ENCODE measurements around the gene PYGO2. TPM values are rescaled to one million over a fixed set of nuclear protein-coding genes. Genes with fewer than 3 reads are reported as not detected.

PYGO2 gene
- total RNA-seq, 1 experiment from 2014 or later: 33.2 TPM

DNA sequence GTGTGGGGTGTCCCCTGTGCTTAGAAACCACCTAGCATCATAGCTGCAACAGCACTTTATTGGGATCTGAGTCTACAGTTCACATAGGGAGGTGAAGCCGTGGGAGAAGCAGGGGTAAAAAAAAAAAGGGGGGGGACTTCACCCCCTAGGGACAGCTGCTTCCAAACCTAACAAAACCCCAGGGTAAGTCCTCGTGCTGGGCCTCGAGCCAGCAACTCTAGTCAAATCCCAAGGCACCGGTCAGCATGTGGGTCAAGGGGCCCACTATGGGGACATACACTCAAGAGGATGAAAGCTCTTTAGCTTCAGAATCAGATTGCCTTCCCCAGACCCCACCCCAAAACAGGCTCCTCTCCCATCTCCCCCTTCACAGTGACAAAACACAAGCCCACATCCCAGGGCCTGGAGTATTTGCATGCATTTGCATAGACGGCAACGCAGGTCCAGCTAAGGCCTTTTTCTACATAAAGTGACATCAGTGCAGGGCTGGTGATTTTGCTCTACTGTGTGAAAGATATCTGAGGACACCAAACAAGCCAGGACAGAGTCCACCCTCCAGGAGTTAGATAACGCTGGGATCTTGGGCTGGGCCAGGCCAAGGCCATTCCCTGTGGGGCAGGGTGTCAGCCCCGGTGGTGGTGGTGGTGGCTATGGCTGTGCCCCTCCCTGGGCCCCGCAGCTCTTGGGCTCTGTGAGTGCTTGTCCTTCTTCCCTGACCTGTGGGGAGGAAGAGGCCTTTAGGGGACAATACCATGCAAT lies 17.0 kb downstream of the PYGO2 start:
- CTCF ChIA-PET: interaction anchor here (0.6 to 1.5 kb wide), 6 partner anchors 10 to 275 kb away, joined by 3 to 10 read pairs (median 3); no protein-coding TSS in a partner anchor
- DNase-seq: no peak
- Histone ChIP-seq H4K20me1 (ENCODE audit: insufficient read depth) (no peaks in the 10 kb centered on the region), H3K4me3 (no peak overlapping the region), H3K9me3 (ENCODE audit: insufficient read depth, low read depth) (no peaks in the 10 kb centered on the region), H3K79me2 (ENCODE audit: low read depth) (no peaks in the 10 kb centered on the region), H3K36me3 (ENCODE audit: low read depth) (no peaks in the 10 kb centered on the region), H3K4me2 (no peak overlapping the region), H2AFZ (no peak overlapping the region), H3K4me1 (replicated peaks; ENCODE audit: insufficient read depth) (peaks cover 19% of the 10 kb centered on the region), H3K27me3 (ENCODE audit: insufficient read depth, low read depth) (no peaks in the 10 kb centered on the region), H3K27ac (no peak overlapping the region), H3K9me2 (ENCODE audit: insufficient read depth) (no peaks in the 10 kb centered on the region), H3F3A (ENCODE audit: insufficient read depth, low read depth) (no peaks in the 10 kb centered on the region)
- POLR2A ChIA-PET (ENCODE audit: unreplicated experiment): no interaction called here
- TF ChIP-seq, protein P1, sequence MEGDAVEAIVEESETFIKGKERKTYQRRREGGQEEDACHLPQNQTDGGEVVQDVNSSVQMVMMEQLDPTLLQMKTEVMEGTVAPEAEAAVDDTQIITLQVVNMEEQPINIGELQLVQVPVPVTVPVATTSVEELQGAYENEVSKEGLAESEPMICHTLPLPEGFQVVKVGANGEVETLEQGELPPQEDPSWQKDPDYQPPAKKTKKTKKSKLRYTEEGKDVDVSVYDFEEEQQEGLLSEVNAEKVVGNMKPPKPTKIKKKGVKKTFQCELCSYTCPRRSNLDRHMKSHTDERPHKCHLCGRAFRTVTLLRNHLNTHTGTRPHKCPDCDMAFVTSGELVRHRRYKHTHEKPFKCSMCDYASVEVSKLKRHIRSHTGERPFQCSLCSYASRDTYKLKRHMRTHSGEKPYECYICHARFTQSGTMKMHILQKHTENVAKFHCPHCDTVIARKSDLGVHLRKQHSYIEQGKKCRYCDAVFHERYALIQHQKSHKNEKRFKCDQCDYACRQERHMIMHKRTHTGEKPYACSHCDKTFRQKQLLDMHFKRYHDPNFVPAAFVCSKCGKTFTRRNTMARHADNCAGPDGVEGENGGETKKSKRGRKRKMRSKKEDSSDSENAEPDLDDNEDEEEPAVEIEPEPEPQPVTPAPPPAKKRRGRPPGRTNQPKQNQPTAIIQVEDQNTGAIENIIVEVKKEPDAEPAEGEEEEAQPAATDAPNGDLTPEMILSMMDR (conservative IDR thresholded peaks at IDR 0.05): no peak
- no peak for TF ChIP-seq EZH2 (IDR thresholded peaks at IDR 0.05; ENCODE audit: low read depth)
- TSS peak; percentile 17 for BruUV-seq (replicated peaks)
- intact Hi-C loops (cut with micrococcal nuclease; ENCODE audit: unreplicated experiment): no loop called here

DNA sequence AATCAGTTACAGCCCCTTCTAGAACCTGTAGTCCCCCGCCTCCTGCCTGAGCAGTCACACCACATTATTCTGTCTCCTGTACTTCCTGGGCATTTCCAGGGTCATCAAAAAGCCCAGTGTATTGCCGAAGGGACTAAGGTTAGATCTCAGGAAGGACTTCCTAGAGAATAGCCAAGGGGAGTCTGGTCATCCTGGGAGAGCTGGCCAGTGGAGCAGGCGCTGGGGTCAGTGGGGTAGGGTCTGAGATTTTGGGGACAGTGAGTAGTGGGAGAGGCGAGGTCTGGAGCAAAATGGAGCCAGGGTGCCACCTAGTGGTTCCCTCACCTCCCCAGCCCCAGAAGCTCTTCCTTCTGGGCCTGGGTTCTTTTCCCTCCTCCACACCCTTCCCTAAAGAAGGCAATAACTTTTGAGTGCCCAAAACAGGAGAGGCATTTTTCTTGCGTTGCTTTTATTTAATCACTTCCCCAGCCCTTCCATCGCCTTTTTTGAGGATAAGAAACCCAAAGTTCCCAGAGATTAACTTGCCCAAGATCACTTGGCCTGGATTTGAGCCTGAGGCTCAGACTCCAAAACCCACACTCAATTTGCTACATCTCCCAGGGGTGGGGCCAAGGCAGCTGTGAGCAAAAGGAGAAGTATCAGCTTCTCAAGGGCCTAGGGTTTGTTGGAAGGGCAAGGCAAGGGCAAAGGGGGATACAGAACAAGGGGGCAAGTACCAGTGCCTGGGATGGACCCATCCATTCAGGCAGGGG lies 17.8 kb downstream of the PYGO2 start:
- POLR2A ChIA-PET (ENCODE audit: unreplicated experiment): interaction anchor here (0.6 kb wide), 1 partner anchor 26 kb away, joined by 8 read pairs; no protein-coding TSS in a partner anchor
- H3K36me3 ChIP-seq (ENCODE audit: low read depth): no peaks in the 10 kb centered on the region
- H3K27ac ChIP-seq: no peak overlapping the region
- no peak overlapping the region for H2AFZ ChIP-seq
- peaks cover 2% of the 10 kb centered on the region; the same call in 1 of the 2 replicates for H3F3A ChIP-seq (ENCODE audit: insufficient read depth, low read depth)
- no peaks in the 10 kb centered on the region for H3K9me3 ChIP-seq (ENCODE audit: insufficient read depth, low read depth)
- H3K4me1 ChIP-seq (replicated peaks; ENCODE audit: insufficient read depth): peaks cover 26% of the 10 kb centered on the region
- intact Hi-C loops (cut with micrococcal nuclease; ENCODE audit: unreplicated experiment): no loop called here
- CTCF ChIA-PET: interaction anchor here (0.6 to 1.5 kb wide), 7 partner anchors 11 to 384 kb away, joined by 3 to 10 read pairs (median 3); no protein-coding TSS in a partner anchor
- H4K20me1 ChIP-seq (ENCODE audit: insufficient read depth): no peaks in the 10 kb centered on the region
- H3K9me2 ChIP-seq (ENCODE audit: insufficient read depth): no peaks in the 10 kb centered on the region
- no TSS peak for BruUV-seq (replicated peaks)
- H3K4me3 ChIP-seq: no peak overlapping the region
- peak in 1 of 2 experiments; percentile 35 for DNase-seq
- TF ChIP-seq, protein P1 (conservative IDR thresholded peaks at IDR 0.05): peak; percentile 84
- TF ChIP-seq EZH2 (IDR thresholded peaks at IDR 0.05; ENCODE audit: low read depth): no peak
- H3K79me2 ChIP-seq (ENCODE audit: low read depth): no peaks in the 10 kb centered on the region
- H3K4me2 ChIP-seq: no peak overlapping the region
- H3K27me3 ChIP-seq (ENCODE audit: insufficient read depth, low read depth): no peaks in the 10 kb centered on the region

DNA sequence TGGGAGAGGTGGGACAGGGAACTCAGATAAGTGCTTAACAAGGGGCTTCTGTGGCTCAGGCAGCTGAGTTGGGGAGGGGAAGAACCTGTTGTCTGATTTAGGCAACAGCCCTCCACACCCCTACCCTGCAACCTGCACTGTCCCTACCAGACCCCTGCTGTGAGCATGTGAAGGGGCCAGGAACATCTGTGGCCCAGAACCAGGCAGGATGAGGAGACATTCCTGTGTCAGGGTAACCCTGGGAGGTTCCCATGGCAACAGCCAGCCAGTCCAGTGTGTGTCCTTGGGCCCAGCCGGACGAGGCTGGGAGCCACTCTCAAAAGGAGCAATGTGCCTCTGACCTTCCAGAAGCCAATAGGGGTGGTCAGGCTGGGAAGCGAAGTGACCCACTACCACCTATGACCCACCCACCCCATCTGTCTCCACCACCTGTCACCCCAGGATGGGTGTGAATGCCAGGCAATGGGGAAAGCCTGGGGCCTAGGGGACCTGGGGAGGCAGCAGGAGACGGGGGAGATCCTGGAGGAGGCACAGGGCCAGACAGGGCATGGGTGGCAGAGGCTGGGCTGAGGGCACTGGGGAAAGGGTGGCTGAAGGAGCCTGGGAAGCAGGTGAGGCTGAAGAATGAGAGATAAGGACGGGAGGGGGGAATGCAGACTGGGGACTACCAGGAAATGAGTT lies 20.1 kb downstream of the PYGO2 start:
- TF ChIP-seq, protein P1 (conservative IDR thresholded peaks at IDR 0.05): no peak
- H3K27me3 ChIP-seq (ENCODE audit: insufficient read depth, low read depth): no peaks in the 10 kb centered on the region
- H3K27ac ChIP-seq: no peak overlapping the region
- H3K36me3 ChIP-seq (ENCODE audit: low read depth): no peaks in the 10 kb centered on the region
- H3K9me2 ChIP-seq (ENCODE audit: insufficient read depth): no peaks in the 10 kb centered on the region
- ChIA-PET CTCF (interaction anchor here (0.6 kb wide), 1 partner anchor 23 kb away, joined by 3 read pairs; no protein-coding TSS in a partner anchor), POLR2A (ENCODE audit: unreplicated experiment) (no interaction called here)
- H3K9me3 ChIP-seq (ENCODE audit: insufficient read depth, low read depth): no peaks in the 10 kb centered on the region
- BruUV-seq (replicated peaks): no TSS peak
- no peak overlapping the region for H3K4me3 ChIP-seq
- H3F3A ChIP-seq (ENCODE audit: insufficient read depth, low read depth): peaks cover 18% of the 10 kb centered on the region; the same call in 1 of the 2 replicates
- DNase-seq: no peak
- no peak overlapping the region for H2AFZ ChIP-seq
- no peak overlapping the region for H3K4me2 ChIP-seq
- intact Hi-C loops (cut with micrococcal nuclease; ENCODE audit: unreplicated experiment): no loop called here
- no peaks in the 10 kb centered on the region for H3K79me2 ChIP-seq (ENCODE audit: low read depth)
- H3K4me1 ChIP-seq (replicated peaks; ENCODE audit: insufficient read depth): peaks cover 39% of the 10 kb centered on the region
- no peaks in the 10 kb centered on the region for H4K20me1 ChIP-seq (ENCODE audit: insufficient read depth)

Data from PC-9 (cell line).